Activated CD4-positive, CD25-positive, alpha-beta regulatory T cell (primary cell): ENCODE measurements around the gene PEAK1.
"Not testable (repeated sequence)": the region's sequence is repeated elsewhere in the genome, so short reads cannot be mapped to it uniquely, and the experiment has no call there.

ENCODE experiments used
- DNase-seq, 4 experiments: peaks; one replicate each; lab custom pipeline; 2025; lab: John Stamatoyannopoulos, UW

PEAK1 gene

DNA sequence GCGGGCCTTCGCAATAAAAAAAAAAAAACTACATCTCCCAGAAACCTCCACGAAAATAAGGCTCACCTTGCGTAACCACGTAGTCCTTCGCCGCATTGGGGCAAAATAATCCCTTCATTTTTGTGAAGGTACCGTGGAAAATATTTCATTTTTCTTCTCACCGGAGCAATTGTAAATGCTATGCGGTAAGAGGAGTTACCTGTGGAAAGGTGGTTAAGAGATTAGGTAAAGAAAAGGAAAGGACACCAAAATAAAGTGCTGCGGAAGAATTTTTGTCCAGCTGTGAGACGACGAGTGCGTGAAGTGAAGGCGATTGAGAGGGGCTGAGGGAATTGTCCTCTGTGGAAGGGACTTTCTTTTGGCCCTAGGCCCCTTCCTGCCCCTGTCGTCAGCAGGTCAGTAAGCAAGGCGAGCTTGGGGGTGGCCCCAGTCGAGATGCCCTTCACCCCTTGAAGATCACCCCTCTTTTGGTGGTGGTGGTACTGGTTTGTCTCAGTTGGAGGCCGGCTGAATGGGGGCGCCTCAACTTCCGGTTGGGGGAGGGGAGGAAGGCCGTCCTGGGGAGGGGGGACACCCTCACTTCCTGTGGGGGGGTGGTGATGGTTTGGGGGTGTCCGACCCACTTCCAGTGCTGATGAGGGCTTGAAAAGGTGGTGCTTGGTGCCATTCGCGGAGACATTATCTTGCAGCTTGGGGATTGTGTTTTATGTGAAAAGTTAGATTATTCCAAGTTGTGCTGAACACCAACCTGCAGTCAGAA is 886 bp upstream of the PEAK1 start, which contains the start of gene HMG20A:
Gene HMG20A (plus strand): TSS at position 279 of the 760 bp plus-strand sequence. CDS start 37,520 bp downstream, outside the sequence.
- peak; percentile 19 to 42 (median 32) for DNase-seq

DNA sequence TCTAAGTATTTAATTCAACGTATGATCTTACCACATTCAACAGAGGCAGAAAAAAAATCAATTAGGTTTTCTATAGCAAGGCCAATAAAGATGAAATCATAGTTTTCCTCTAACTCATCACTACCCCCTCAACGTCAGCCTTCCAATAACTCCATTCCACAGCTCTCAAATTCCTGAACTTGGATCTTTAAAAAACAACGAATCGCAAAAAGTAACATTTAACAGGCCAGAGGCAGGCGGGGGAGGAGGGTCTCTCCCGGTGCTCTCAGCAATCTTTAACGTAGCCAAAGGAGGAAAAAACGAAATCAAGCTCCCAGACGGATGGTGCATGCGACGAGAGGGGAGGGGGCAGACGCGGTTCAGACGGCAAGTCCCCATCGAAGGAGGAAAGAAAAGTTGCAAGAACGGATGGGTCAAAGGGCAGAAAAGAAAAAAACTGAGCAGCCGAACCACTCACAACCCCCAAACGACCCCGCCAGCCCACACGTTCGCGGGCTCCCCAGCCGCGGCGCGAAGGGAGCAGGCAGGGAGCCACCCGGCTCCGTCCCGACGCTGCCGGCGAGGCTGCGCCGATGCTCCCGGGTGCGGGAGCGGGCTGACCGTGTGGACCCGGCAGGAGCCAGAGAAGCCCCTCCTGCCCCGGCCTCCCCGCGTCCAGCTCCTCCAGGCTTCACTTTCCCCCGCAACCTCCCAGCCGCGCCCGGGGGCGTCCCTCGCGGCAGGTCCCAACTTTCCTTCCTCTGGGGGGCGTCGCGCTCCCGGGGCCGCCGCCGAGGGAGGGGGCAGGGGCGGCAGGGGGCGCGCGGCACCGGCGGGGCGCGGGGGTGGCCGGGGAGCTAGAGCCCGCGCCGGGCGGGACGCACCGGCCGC is 703 bp downstream of the PEAK1 start:
- peak in 3 of 4 experiments; percentile 17 to 25 (median 19) for DNase-seq

DNA sequence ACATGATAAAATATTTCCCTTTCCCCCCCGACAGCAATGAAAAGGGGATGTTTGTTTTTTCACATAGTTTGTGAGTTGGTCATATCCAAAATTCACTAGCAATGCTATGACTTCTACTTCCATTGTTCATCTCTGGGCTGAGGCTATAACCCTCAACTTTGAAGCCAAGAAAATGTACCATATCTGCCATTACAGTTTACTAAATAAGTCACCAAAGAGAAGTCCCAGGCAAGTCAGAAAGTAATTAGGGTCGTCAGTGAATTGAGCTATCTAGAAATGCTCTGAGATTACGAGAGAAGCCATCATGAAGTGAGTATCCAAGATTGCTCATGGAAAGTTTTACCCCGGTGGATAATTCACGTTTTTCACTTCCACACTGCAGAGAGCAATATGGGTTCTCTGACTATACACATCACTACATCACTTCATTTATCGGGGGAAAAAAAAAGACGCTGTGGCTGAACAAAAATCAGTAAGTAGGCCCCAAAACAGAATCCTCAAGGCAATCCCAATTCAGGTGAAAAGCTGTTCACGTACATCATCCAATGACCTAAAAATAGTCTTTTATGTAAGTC is 1.4 kb downstream of the PEAK1 start:
- no peak for DNase-seq

DNA sequence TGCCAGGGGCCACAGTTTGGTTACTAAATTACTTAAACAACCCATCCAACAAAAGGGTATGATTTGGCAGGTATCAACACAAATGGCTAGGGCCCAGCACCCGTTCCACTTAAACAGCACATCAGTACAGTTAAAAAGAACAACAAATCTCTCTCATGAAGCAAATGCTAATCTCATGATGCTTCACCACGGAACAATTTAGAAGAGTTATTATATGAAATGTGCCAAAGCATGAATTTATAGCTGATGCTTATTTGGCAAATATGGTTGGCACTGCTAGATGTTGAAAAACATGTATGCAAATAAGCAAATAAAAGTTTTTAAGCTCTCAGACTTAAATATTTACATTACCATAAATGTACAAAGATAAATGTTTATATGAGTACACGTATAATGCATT is 2.3 kb downstream of the PEAK1 start:
- no peak for DNase-seq

DNA sequence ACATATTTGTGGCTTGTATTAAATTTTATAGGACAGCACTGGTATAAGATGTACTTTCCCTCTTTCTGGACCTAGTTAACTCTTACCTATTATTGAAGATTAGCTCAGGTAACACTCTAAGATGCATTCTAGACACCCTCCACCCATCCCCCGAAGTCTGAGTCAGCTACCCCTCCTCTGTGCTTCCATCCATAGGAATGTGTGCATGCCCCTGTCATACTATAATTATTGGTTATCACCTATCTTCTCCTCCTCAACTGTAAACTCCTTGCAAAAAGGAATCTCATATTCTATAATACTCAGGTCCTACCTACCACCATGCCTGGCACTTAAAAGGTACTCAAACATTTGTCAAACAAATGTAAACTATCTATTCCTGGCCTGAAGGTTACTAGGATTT is 3.0 kb downstream of the PEAK1 start:
- DNase-seq, result no peak

DNA sequence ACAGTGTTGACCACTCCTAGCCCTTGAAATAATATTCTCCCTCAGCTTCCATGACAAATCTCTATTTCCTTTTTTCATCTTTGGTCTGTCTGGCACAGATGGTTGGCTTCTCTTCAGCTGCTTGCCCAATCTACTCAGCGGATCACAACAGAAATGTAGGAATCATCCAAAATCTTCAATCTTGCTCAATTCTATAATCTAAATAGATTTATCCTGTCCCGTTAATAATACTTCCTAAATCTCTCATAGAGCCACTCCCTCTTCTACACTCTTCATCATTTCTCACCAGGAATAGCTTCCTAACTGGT is 3.8 kb downstream of the PEAK1 start:
- no peak for DNase-seq

DNA sequence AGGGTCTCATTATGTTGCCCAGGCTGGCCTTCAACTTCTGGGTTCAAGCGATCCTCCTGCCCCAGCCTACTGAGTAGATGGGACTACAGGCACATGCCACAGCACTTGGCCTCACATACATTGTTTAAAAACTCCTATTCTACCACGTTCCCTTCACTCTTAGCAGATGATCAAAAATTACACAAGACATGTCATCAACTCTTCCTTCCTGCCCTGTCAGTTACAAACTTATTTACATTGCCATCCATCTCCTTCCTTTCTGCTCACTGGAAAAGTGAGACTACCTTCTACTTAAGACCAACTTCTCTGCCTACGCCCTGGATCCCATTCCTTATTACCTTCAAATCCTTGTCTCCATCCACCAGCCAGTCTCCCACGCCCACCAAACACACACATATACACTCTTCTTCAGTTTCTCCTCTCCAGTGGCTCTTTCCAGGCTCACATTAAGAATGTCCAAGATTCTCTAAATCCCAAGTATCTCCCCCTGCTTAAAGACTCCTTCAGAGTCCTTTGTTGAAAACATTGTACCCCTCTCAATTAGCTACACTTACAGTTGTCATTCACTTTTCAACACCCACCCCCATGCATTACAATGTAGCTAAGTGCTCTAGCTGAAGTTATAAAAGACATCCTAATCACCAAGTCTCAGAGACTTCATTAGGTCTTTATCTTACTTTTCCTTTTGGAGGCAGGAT is 4.3 kb downstream of the PEAK1 start:
- no peak for DNase-seq

DNA sequence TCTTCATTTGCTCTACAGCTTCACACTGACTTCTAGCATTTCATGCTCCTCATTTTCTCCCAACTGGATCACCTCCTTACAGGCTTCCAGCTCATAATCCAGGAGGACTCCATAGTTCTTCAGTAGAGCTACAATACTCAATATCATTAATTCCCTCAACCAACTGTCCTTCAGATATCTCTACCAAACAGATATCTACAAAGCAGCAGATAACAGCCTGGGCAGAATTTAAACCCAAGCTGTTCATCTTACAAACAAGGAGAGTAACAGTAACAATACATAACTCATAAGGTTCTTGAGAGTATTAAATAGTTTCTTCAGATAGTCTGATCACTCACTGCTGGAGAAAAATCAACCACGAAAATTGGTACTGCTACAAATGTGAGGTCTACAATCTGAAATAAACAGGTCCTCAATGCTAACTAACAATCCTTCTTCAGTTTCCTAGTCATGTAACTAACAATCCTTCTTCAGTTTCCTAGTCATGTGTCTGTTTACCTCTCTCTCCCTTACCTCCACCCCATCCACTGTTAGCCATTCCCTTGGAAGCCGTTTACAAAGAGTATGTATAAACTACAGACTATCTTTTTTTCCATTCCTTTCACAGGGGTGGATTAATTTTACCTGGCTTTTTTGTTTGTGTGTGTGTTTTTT is 5.0 kb downstream of the PEAK1 start:
- no peak for DNase-seq

DNA sequence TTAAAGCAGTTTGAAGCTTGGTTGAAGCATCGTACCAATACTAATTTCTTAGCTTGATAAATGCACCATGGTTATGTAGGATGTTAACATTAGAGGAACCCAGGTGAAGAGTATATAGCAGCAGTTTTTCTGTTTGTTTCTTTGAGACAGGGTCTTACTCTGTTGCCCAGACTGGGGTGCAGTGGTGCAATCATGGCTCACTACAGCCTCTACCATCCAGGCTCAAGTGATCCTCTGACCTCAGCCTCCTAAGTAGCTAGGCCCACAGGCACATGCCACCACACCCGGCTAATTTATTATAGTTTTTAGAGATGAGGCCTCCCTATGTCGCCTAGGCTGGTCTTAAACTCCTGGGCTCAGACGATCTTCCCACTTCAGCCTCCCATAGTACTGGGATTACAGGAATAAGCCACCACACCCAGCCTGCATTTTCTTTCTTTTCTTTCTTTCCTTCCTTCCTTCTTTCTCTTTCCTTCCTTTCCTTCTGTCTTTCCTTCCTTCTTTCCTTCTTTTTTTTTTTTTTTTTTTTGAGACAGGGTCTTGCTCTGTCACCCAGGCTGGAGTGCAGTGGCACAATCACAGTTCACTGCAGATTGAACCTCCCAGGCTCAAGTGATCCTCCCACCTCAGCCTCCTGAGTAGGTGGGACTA is 6.1 kb downstream of the PEAK1 start:
- DNase-seq, result no peak

DNA sequence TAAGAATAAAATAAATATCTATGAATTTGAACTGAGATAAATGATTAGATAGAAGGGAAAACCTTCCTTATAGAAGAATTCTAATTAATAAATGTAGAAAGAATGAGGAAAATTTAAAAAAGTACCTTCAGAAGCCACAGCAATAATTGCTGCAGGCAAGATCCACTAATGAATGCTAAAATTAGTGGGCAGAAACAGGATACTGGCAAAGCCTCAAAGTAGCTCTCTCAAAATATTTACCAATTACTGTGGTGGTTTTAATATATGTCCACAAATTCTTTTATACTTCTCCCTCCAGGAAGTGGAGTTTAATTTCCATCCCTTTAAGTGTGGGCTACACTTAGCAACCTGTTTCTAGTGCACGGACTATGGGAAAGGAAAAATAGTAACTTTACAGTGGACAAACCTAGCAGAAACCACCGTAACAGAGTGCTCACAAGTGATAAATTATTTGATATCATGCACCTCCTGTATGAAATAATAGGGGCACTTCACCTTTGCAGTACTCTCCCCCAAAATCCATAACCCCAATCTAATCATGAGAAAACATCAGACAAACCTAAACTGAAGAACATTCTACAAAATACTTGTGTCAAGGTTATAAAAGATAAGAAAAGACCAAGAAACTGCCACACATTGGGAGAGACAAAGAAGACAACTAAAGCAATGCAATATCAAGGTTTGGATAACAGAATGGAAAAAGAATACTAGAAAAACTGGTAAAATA is 6.8 kb downstream of the PEAK1 start:
- DNase-seq, result no peak

DNA sequence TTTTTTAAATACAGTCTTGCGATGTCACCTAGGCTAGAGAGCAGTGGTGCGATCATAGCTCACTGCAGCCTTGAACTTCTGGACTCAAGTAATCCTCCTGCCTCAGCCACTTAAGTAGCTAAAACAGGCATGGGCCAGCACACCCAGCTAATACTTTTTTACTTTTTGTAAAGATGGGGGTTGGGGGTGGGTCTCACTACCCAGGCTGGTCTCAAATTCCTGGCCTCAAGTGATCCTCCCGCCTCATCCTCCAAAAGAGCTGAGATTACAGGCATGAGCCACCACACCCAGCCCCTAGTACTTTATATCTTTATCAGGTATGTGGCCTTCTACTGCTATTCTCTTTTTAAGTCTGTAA is 8.3 kb downstream of the PEAK1 start:
- no peak for DNase-seq

DNA sequence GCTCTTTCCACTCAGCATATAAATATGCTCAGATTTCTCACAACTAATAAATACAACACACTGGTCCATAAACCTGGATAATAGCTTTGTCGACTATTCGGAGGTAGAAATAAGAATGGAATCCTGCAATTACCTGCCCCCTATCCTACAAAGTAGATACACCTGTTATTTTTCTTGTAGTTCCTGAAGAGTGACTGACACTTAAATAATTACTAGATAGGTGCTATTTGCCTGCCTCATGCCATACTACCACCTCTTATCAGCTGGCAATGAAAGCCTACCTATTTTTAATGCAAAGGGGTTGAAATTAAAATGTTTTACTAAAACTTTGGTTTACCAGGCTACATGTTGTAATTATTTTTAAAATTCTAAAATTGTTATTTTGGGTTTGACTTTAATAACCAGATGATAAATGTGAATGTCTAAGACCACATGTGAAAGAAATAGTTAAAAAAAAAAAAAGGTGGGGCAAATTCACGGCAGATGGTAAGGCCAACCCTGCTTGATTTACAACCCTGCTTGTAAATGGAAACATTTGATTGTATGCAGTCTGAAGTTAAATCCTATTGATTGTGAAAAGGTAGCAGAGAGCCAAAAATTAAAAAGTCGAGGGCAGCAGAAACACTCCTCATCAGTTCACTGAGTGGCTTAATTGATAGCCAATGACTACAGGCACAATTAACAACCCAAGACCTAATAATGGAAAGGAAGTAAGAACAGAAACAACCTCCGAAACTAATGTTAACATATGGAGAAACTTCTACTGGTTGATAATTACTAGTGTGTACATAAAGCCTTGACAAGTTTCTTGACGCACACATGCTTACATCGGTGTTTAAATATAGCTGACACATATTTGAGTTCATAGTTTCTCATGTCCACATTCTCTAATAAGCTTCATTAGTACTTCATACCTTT is 8.9 kb downstream of the PEAK1 start:
- no peak for DNase-seq

DNA sequence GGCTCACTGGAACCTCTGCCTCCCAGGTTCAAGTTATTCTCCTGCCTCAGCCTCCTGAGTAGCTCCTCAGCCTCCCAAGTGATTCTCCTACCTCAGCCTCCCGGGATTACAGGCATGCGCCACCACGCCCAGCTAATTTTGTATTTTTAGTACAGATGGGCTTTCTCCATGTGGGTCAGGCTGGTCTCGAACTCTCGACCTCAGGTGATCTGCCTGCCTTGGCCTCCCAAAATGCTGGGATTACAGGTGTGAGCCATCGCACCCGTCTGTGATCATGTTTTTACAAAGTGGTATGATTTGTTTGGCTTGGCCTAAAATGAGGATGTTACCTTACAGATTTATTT is 9.8 kb downstream of the PEAK1 start:
- DNase-seq, result not testable (repeated sequence)

DNA sequence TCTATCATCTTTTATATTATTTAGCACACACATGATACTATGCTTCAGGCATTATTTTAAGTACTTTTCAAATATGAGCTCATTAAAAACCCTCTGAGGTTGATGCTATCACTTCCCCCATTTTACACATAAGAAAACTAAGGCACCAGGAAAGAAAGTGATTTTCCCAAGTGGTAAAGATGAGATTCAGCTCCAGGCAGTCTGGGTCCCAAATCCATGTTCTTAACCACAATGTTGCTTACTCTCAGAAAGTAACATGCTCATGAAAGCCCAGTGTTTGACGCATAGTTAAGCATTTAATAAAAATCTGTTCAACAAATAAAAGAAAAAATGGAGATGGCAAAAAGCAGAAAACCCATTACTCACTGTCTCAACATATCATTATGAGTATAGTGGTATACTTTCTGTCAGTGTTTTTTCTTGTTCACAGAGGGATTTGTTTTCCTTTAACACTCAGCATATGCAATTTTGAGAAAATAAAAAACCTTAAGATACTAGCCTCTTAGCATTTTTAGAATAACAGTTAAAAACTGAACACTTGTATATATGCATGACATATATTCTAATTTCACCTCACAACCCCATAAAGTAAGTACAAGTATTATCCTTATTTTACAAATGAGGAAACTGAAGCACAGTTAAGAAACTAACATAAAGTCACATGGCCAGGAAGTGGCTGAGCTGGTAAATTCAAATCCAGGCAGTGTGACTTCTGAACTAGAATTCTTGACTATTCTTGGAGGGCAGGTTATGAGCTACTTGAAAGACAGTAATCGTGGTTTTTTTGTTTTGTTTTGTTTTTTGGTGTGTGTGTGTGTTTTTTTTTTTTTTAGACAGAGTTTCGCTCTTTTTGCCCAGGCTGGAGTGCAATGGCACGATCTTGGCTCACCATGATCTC is 10.4 kb downstream of the PEAK1 start:
- no peak for DNase-seq

DNA sequence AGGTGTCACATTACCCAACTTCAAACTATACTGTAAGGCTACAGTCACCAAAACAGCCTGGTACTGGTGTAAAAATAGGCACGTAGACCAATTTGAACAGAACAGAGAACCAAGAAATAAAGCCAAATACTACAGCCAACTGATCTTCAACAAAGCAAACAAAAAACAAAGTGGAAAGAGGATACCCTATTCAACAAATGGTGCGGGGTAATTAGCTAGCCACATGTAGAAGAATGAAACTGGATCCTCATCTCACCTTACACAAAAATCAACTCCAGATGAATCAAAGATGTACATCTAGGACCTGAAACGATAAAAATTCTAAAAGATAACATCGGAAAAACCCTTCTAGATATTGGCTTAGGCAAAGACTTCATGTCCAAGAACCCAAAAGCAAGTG is 13.1 kb downstream of the PEAK1 start:
- DNase-seq, result no peak

DNA sequence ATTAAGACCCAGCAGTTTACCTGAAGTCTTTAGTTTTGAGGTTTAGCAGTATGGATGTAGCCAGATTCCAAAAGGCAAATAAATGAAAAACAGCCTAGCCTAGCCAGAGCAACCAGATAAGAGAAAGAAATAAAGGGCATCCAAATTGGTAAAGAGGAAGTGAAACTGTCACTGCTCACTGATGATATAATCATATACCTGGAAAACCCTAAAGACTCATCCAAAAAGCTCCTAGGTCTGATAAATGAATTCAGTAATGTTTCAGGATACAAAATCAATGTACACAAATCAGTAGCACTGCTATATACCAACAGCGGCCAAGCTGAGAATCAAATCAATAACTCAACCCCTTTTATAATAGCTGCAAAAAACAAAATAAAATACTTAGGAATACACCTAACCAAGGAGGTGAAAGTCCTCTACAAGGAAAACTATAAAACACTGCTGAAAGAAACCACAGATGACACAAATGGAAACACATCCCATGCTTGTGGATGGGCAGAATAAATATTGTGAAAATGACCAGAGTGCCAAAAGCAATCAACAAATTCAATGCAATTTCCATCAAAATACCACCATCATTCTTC is 13.6 kb downstream of the PEAK1 start:
- DNase-seq, result not testable (repeated sequence)

DNA sequence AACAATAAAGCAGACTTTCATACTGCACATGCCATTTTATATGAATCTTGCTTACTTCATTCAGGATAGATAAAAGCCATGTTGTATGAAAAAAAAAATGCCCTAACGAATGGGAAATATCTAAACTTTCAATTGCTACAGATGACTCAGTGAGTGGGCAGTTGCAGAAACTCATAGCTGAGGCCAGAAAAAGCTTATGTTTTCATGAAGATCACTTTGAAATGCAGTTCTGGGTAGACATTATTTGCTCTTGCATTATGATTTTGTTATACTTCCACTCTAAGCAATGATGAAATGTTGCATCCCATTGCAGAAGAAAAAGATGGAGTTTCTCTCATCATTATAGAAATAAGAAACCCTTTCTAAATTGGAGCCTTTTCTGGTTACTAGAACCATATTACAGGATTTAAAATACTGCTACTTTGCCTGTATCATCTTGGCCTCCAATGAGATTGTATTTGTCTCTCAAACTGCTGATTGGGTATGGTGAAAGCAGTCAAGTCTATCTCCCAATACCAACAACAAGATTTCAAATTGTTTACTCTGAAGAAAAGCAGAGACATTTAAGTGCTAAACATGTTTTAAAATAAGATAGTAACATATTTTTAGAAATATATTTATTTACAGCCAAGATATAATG is 17.0 kb downstream of the PEAK1 start:
- DNase-seq, result no peak

DNA sequence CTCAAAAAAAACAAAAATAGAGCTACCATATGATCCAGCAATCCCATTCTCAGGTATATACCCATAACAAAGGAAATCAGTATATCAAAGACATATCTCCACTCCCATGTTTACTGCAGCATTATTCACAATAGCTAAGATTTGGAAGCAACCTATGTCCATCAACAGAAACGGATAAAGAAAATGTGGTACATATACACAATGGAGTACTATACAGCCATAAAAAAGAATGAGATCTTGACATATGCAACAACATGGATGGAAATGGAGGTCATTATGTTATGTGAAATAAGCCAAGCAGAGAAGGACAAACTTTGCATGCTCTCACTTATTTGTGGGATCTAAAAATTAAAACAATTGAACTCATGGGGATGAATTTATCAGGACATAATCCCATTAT is 19.6 kb downstream of the PEAK1 start:
- no peak for DNase-seq
